ENCODE results near the gene POLE.
"Not testable (repeated sequence)": the region's sequence is repeated elsewhere in the genome, so short reads cannot be mapped to it uniquely, and the experiment has no call there.

POLE gene

DNA sequence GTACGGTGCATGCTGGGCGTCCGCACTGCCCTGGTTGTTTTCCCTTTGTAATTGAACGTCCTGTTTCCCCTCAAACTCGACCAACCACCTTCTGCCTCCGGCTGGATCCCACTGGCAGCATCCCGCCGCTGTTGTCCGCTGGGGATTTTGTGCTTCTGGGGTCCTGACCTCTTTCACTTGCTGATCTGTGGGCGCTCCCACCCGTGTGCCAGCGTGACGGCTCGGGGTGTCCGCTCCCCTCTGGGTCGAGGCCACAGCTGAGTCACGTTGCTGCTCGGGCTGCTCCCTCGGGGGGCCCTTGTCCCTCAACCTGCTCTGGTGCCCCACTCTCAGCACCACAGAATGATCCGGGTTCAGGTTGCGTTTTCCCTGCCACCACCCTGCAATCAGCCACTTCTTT is 31.5 kb upstream of the POLE start:
- DNase-seq = no peak

DNA sequence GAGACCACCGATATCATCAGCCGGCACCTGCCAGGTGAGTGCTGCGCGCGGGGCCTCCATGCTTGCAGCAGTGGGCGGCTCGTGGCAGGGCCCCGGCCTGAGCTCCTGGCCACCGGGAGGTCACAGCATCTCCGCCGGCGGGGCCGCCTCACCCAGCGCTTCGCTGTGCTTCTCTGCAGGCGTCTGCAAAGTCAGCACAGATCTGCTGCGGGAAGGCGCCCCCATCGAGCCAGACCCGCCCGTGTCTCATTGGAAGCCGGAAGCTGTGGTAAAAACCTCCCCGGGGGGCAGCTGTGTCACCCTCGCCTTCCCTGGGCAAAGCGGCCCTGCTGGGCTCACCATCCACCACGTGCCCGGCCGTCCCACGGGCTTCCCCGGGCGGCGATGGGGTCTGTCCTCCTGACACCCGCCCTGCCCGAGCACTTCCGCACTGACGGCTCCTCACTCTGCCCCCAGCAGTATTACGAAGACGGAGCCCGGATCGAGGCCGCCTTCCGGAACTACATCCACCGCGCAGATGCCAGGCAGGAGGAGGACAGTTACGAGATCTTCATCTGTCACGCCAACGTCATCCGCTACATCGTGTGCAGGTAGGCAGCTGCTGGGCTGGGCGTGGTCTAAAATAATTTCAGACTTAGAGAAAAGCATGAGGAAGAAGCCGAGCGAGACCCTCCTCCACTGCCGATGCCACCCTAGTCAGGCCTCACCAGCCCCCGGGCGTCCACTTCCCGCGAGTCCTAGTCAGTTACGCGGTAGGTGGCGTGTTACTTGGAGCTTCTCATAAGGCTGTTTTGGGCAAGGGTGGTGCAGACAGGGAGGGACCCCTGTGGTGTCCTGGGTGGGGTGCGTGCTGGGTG is 30.6 kb upstream of the POLE start:
- DNase-seq = no peak

DNA sequence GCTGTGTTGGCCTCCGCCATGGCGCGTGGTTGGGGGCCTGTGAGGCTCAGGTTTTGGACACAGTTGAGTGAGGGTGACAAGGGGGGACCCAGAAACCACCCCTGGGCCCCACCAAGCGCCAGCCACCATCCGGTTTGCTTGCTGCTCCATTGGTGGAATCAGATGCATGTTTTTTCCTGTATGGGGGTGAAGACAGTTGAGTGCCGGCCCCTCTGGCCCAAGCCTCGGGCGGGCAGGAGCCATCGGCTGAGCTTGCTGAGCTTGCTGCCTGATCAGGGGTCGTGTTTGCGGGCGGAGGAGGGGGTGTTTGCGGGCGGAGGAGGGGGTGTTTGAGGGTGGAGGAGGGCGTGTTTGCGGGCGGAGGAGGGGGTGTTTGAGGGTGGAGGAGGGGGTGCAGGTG is 29.9 kb upstream of the POLE start:
- no peak for DNase-seq

DNA sequence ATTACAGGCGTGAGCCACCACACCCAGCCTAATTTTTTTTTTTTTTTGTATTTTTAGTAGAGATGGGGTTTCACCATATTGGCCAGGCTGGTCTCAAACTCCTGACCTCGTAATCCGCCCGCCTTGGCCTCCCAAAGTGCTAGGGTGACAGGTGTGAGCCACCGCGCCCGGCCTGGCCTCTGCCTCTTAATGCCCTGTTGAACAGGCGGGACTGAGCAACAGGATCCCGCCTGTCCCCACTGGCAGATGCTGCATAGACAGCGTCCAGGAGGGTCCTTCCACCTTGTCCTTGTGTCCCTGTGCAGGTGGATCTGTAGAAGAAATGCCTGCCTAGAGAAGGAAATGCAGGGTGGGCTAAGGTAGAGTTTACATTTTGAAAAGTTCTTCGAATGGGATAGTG is 29.2 kb upstream of the POLE start:
- no peak for DNase-seq

DNA sequence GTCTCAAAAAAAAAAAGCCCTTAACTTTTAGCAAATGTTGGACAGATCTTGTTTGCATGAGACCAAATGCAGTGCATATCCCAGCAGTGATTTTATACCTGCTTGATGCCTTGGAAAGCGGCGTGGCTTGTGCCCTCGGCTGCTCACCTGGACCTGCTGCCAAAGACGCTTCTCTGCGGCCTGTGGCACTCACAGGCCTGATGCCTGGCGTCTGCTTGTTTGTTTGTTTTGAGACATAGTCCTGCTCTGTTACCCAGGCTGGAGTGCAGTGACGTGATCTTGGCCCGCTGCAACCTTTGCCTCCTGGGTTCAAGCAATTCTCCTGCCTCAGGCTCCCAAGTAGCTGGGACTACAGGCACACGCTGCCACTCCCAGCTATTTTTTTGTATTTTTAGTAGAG is 28.7 kb upstream of the POLE start:
- no peak for DNase-seq

DNA sequence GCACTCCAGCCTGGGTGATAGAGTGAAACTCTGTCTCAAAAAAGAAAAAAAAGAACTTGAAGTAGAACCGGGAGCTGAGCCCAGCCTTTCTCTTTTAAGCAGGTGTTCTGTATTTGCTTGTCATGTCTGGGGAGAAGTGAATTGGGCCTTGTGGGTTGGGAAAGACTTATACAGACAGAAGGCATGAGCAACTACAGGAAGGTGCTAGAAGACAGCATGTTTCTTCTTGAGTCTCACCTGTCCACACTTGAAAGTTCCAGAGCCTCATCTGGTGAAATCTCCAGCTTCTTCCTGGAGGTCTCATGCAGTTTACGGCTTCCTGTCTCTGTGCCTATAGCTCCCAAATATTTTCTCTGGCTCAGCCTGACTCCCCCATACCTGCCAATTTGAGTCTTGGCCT is 26.0 kb upstream of the POLE start:
- no peak for DNase-seq

DNA sequence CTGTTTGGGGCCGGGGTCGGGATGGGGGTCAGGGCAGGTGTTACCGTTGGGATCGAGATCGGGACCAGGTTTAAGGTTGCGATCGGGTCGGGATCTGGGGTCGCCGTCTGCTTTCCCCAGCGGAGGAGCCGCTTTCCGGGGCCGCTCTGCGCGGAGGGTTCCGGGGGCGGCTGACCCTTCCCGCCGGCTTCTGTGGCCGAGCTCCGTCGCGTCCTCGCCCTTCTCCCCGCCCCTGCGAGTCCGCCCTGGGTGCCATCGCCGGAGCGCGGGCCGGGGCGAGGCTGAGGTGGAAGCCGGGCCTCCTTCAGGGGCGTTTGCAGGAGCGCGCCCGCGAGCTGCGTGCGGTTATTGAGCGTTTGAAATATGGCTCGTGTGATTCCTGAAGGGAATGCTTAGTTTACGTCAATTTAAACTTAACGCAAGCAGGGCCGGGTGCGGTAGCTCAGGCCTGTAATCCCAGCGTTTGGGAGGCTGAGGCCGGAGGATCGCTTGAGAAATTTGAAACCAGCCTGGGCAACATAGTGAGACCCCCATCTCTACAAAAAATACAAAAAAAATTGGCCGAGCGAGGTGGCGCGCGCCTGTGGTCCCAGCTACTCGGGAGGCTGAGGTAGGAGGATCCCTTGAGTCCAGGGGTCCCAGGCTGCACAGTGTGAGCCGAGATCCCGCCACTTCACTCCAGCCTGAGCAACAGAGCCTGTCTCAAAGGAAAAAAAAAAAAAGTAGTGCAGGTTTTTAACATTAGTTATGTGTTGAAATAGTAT is 24.1 kb upstream of the POLE start:
- peak; percentile 34 for DNase-seq

DNA sequence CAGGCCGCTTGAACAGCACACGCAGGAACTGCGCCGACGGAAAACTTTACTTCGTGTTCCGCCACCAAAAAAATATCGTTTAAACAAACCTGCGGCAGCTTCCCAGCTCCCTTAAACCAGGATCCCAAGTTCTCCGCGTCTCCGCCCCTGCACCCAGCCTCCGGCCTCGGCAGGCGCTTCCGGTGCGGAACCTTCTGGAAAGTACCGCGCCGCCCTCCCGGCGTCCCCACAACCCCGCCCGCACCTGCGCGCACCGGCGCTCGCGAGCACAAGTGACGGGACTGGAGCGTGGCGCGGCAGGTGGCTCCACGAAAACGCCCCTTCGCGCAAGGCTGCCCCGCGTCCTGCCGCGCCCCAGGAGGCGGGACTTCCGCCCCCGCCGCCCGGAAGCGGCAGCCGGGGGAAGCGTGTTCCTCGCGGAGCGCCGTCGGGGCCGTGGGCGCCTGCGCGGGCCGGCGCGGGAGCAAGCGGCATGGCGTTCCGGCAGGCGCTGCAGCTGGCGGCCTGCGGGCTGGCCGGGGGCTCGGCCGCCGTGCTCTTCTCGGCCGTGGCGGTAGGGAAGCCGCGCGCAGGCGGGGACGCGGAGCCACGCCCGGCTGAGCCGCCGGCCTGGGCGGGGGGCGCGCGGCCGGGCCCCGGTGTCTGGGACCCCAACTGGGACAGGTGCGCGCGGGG is 23.4 kb upstream of the POLE start, which contains the start of gene PGAM5:
TSS of gene PGAM5 (plus strand) at position 438 of the 675 bp plus-strand sequence. CDS start at position 473, 35 bp downstream.
- DNase-seq = peak; percentile 91

DNA sequence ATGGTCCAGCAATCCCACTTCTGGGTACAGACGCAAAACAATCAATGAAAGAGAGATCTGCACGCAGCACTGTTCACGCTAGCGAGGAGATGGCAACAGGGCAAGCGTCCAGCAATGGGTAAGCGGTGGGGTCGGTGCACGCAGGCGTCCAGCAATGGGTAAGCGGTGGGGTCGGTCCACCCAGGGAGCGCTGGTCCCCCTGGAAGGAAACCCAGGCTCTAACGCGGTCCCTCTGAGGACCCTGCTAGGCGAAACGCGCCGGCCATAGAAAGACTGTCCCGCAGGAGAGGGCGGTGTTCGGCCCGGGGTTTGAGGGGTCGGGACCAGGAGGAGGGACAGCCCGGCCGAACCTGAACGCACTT is 22.9 kb upstream of the POLE start:
- DNase-seq = no peak

DNA sequence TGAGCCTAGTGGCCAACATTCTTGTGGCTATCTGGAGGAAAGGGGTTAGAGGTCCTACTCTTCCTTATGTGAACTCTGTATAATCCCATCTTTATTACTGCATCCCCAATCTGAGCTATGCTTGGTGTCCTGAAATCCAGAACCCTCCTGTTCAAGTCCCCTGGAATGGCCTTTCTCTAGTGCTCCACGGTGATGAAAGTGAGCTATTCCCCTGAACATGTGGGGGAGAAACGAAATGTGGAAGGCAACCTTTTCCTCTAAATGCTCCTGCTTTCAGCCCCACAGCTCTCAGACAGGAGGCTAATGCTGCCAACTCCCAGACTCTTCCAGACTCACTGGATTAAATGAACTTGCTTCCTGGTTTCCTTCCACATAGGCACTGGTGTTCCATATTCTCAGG is 21.0 kb upstream of the POLE start:
- DNase-seq = no peak

DNA sequence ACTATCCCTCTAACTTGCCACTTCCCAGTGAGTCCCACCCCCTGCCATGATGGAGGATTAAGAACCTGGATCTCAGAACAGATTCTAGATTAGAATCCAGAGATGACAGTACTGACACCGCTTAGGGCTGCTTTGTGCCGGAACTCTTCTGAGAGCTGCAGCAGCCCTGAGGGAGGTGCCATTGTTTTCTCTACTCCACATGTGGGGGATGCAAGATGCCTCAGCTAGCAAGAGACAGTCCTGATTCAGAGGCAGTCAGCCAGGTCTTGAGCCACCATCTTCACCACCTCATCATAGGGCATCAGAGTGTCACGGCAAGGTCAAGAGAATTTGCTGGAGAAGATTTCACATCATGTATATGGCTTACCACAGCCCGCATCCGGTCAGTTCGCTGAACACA is 20.1 kb upstream of the POLE start:
- DNase-seq = no peak

DNA sequence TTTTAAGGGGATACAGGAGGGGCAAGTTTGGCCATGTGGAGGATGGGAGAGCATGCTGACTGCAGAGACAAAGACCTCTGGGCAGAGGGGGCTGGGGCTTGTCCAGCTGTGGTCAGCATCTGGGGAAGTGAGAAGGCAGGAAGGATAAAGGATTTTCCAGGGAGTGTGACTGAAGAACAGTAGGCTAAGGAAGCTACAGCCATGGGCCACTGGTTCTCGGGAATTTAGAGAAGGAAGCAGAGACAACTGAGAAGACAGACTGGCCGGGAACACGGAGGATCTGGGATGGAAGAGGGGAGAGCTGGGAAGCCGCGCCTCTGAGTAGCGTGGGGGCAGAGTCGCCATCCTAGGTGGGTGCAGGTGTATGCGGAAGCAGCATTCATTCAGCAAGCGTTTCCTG is 16.5 kb upstream of the POLE start:
- no peak for DNase-seq

DNA sequence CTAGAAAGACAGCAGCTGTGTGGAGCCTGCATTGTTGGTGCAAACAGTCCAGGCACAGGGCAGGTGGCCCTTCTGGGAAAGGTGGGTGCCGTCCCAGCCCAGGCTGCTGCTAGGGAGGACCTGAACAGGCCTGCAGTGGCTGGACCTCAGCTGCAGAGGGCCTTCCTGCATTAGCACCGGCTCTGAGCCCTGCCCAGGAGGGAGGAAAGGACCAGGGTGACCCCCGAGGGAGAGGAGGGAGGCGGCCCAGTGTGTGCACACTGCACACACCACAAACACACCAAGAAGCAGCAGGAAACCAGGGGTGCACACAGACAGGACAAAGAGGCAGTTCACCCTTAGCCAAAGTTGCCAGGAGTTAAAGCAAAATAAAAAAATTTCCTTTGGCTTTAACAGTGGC is 15.5 kb upstream of the POLE start:
- DNase-seq = no peak

DNA sequence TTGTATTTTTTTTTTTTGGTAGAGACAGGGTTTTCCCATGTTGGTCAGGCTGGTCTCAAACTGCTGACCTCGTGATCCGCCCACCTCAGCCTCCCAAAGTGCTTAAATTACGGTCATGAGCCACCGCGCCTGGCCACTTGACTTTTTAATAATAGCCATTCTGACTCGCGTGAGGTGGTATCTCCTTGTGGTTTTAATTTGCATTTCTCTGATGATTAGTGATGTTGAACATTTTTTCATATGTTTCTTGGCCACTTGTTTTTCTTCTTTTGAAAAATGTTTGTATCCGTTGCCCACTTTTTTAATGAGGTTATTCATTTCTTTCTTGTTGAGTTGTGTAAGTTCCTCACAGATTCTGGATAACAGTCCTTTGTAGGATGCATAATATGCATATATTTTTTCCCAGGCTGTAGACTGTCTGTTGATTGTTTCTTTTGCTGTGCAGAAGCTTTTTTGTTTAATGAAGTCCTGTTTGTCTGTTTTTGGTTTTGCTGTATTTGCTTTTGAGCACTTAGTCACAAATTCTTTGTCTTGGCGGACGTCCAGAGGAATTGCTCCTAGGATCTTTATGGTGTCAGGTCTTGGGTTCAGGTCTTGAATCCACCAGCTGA is 13.2 kb upstream of the POLE start:
- DNase-seq = no peak

DNA sequence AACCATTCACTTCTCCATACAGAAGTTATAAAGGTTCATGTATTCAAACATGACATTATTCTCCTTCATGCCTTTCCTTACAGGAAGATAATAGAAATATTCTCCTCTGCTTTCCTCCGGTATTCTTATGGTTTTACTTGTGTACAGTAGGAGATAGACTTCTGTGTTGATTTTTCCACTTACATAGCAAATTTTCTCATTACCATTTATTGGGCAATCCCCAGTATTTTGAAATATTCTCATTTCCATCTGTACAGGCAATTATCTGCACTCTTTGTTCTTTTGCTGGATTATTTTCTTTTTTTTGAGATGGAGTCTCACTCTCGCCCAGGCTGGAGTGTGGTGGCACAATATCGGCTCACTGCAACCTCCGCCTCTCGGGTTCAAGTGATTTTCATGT is 11.2 kb upstream of the POLE start:
- DNase-seq = no peak

DNA sequence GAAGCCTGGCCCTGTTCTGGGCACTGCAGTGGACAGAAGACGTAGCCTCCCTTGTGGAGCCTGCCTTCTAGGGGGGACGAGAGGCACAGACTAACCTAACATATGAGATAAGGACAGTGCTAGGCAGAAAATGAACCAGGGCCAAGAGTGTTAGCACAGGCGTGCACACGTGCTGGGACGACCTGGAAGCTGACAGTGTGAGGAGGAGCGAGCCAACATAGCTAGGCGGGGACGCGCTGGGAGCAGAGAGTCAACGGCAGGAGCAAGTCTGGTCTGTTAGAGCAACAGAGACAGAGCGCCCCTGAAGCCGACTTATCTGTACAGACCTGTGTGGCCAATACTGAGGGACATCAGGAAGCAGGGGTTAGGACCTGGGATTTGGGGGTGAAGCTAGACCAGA is 8.3 kb upstream of the POLE start:
- no peak for DNase-seq

DNA sequence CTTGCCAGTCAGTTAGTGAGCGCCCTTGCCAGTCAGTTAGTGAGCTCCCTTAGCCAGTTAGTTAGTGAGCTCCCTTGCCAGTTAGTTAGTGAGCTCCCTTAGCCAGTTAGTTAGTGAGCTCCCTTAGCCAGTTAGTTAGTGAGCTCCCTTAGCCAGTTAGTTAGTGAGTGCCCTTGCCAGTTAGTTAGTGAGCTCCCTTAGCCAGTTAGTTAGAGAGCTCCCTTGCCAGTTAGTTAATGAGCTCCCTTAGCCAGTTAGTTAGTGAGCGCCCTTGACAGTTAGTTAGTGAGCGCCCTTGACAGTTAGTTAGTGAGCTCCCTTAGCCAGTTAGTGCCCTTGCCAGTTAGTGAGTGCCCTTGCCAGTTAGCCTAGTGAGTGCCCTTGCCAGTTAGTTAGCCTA is 7.7 kb upstream of the POLE start:
- DNase-seq = not testable (repeated sequence)

DNA sequence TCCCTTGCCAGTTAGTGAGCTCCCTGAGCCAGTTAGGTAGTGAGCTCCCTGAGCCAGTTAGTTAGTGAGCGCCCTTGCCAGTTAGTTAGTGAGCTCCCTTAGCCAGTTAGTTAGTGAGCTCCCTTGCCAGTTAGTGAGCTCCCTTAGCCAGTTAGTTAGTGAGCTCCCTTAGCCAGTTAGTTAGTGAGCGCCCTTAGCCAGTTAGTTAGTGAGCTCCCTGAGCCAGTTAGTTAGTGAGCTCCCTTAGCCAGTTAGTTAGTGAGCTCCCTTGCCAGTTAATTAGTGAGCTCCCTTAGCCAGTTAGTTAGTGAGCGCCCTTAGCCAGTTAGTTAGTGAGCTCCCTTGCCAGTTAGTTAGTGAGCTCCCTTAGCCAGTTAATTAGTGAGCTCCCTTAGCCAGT is 4.9 kb upstream of the POLE start:
- DNase-seq = not testable (repeated sequence)

DNA sequence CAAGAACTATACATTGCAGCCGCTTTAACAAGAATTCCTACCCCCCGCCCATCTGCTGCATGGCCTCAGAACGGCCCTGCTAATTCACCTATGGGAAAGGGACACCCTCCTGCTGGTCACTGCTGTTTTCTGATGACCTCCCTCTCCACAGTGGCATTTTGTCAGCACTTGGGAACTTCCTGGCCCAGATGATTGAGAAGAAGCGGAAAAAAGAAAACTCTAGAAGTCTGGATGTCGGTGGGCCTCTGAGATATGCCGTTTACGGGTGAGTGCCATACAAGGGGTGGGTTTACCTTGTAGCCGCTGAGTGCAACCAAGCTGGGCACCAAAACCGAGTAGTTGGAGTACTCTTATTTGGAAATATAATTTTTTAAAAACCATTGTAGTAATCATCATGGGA is 3.0 kb upstream of the POLE start:
- no peak for DNase-seq

DNA sequence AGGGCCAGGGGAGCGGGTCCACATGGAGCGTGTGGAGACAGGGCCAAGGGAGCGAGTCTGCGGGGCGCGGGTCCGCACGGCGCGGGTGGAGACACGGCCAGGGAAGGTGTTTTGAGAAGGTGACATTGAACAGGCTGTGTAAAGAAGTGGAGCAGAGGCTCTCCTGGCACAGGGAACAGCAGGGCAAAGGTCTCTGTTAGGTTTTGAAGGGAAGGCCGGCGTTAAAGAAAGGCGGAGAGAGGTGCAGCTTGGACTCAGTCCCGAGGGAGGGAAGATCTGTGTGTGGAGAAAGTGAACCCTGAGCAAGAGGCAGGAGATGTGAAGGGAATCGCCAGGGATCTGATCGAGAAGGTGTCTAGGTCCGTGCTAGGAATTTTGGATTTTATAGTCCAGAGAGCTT is 2.1 kb upstream of the POLE start:
- DNase-seq = no peak

DNA sequence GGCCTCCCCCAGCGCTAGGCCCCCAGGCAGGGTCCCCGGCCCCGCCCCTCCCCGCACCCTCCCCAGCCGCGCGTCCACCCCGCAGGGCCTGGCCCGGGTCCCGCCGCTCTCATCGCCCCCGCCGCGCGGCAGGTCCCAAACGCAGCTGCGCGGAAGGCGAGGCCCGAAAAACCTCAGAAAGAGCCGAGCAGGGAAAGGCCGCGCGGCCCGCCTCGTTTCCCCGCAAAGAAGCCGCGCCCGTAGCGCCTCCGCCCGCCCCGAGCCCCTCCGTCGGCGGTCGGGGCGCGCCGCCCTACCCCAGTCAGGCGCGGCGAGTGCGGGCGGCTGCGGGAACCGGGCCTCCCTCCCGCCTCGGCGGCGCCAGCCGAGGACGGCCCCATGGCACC is 324 bp downstream of the POLE start:
- no peak for DNase-seq

DNA sequence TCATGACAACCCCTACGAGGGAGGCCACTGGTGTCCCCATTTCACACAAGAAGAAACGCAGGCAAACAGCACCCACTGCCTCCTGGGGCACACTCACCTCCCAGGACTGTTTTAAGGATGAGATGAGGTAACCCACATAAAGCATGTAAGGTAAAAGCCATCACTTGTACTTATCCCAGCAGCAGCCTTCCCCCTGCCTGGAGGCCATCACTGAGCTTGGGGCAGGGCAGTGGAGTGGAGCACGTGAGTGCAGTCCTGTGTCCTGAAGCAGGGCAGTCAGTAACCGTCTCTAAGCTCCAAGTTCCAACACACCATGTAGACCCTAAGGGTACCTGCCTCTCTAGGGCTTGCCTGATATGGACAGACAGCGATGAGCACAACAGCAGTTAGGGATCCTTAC is 1.7 kb downstream of the POLE start:
- DNase-seq = no peak

DNA sequence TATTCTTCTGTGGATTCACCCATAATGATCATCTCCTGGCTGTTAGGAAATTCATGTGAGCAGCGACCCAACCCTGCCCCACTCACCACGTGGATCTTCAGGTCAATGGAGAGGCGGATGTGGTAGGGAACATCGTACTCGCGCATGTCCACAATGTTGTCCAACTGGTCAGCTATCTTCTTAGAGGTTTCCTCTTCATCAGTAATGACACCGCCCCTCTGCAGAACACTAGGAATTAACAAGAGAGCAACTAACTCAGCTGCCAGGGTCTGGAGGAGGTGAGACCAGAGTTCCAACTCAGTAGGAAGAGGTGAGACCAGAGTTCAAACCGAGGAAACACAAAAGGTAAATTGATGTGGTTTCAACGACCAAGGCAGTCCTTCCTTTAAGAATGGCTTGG is 9.7 kb downstream of the POLE start:
- no peak for DNase-seq
